Stimulated activated naive CD8-positive, alpha-beta T cell treated with anti-CD3 and anti-CD28 coated beads, Interleukin-15, Interleukin-2, amounts not matched to agents 100 ng/mL and 50 ng/mL, for 24 hours (primary cell): Measurements from ENCODE around the gene DLG4.
A peak's percentile ranks its signal among the peaks of the same experiment; 100 is the strongest.

Experiments
- H3K27ac Mint-ChIP-seq: one replicate; pipeline ENCODE4 v1.8.0; 2021; ENCODE audit warnings: mild to moderate bottlenecking, mixed read lengths
- H3K27me3 Mint-ChIP-seq: one replicate; pipeline ENCODE4 v1.8.0; 2021; ENCODE audit warnings: mixed read lengths
- H3K36me3 Mint-ChIP-seq: one replicate; pipeline ENCODE4 v1.8.0; 2021; ENCODE audit warnings: low read depth, mixed read lengths
- H3K4me1 Mint-ChIP-seq: one replicate; pipeline ENCODE4 v1.8.0; 2021; ENCODE audit warnings: low read depth, mixed read lengths
- H3K4me3 Mint-ChIP-seq: one replicate; pipeline ENCODE4 v1.8.0; 2021; ENCODE audit warnings: mild to moderate bottlenecking, mixed read lengths
- H3K9me3 Mint-ChIP-seq: one replicate; pipeline ENCODE4 v1.8.0; 2021; ENCODE audit warnings: mixed read lengths

DLG4 gene

GRCh38 chr17:7156342-7156940 is 63.2 kb downstream of the DLG4 start:
- no peak overlapping the region for H3K4me3 Mint-ChIP-seq
- peaks cover 14% of the 10 kb centered on the region for H3K27me3 Mint-ChIP-seq

GRCh38 chr17:7147772-7148171 is 71.9 kb downstream of the DLG4 start:
- Mint-ChIP-seq H3K4me3 (no peak overlapping the region), H3K36me3 (no peaks in the 10 kb centered on the region), H3K9me3 (no peaks in the 10 kb centered on the region), H3K27me3 (peaks cover 4% of the 10 kb centered on the region), H3K4me1 (no peaks in the 10 kb centered on the region), H3K27ac (no peak overlapping the region)

More at GRCh38 chr17:7156342-7156940, 63.2 kb downstream of the DLG4 start:
- Mint-ChIP-seq H3K36me3 (no peaks in the 10 kb centered on the region), H3K27ac (peak overlapping the region; percentile 38), H3K9me3 (no peaks in the 10 kb centered on the region), H3K4me1 (no peaks in the 10 kb centered on the region)

GRCh38 chr17:7146115-7146514 is 73.5 kb downstream of the DLG4 start:
- no peak overlapping the region for H3K27ac Mint-ChIP-seq
- no peaks in the 10 kb centered on the region for H3K36me3 Mint-ChIP-seq

GRCh38 chr17:7144213-7144612 is 75.4 kb downstream of the DLG4 start:
- no peak overlapping the region for H3K4me3 Mint-ChIP-seq
- H3K9me3 Mint-ChIP-seq: no peaks in the 10 kb centered on the region
- no peak overlapping the region for H3K27ac Mint-ChIP-seq
- H3K4me1 Mint-ChIP-seq: no peaks in the 10 kb centered on the region
- H3K27me3 Mint-ChIP-seq: no peaks in the 10 kb centered on the region
- H3K36me3 Mint-ChIP-seq: no peaks in the 10 kb centered on the region

More at GRCh38 chr17:7146115-7146514, 73.5 kb downstream of the DLG4 start:
- Mint-ChIP-seq H3K4me1 (no peaks in the 10 kb centered on the region), H3K27me3 (no peaks in the 10 kb centered on the region), H3K9me3 (no peaks in the 10 kb centered on the region), H3K4me3 (no peak overlapping the region)

GRCh38 chr17:7141824-7142223 is 77.8 kb downstream of the DLG4 start:
- Mint-ChIP-seq H3K27me3 (peaks cover 7% of the 10 kb centered on the region), H3K4me3 (no peak overlapping the region), H3K4me1 (no peaks in the 10 kb centered on the region), H3K9me3 (no peaks in the 10 kb centered on the region), H3K27ac (no peak overlapping the region), H3K36me3 (no peaks in the 10 kb centered on the region)

GRCh38 chr17:7139400-7139799 is 80.2 kb downstream of the DLG4 start:
- Mint-ChIP-seq H3K36me3 (no peaks in the 10 kb centered on the region), H3K27me3 (peaks cover 13% of the 10 kb centered on the region), H3K4me1 (peaks cover 4% of the 10 kb centered on the region), H3K27ac (no peak overlapping the region), H3K9me3 (no peaks in the 10 kb centered on the region), H3K4me3 (no peak overlapping the region)

- Mint-ChIP-seq H3K27ac (no peak overlapping the region), H3K27me3 (peaks cover 13% of the 10 kb centered on the region), H3K4me3 (no peak overlapping the region), H3K9me3 (no peaks in the 10 kb centered on the region), H3K36me3 (no peaks in the 10 kb centered on the region), H3K4me1 (peaks cover 4% of the 10 kb centered on the region)
Observed at GRCh38 chr17:7138800-7139381, 80.7 kb downstream of the DLG4 start.

- no peaks in the 10 kb centered on the region for H3K36me3 Mint-ChIP-seq
- H3K9me3 Mint-ChIP-seq: no peaks in the 10 kb centered on the region
- no peak overlapping the region for H3K4me3 Mint-ChIP-seq
- H3K27me3 Mint-ChIP-seq: peaks cover 13% of the 10 kb centered on the region
- no peak overlapping the region for H3K27ac Mint-ChIP-seq
- peaks cover 18% of the 10 kb centered on the region for H3K4me1 Mint-ChIP-seq
Observed at GRCh38 chr17:7137171-7137943, 82.3 kb downstream of the DLG4 start.
